Retina (tissue), 1 donor: ENCODE measurements around the gene DSE.

Experiments used
- DNase-seq: peaks from one replicate; pipeline ENCODE4 v3.0.0-alpha.2; 2016

The DSE gene

GRCh38 chr6:116450185-116450710 is 79.5 kb downstream of the DSE start:
- DNase-seq, result no peak

- no peak for DNase-seq
Observed at GRCh38 chr6:116450769-116451740, 80.3 kb downstream of the DSE start.

- no peak for DNase-seq
Observed at GRCh38 chr6:116451916-116452315, 81.2 kb downstream of the DSE start.

GRCh38 chr6:116452531-116452930 is 81.8 kb downstream of the DSE start:
- DNase-seq, result no peak

GRCh38 chr6:116456106-116456505 is 85.4 kb downstream of the DSE start:
- no peak for DNase-seq

GRCh38 chr6:116456927-116457326 is 86.2 kb downstream of the DSE start:
- no peak for DNase-seq

- DNase-seq, result no peak
Observed at GRCh38 chr6:116458264-116458663, 87.5 kb downstream of the DSE start.

GRCh38 chr6:116459927-116460326 is 89.2 kb downstream of the DSE start:
- no peak for DNase-seq

- DNase-seq, result no peak
Observed at GRCh38 chr6:116461331-116461931, 90.7 kb downstream of the DSE start, which contains the start of gene CALHM6. CALHM6 (plus strand) TSS chr6:116461375; CDS start chr6:116461930, 555 bp downstream.

GRCh38 chr6:116461932-116462885 is 91.5 kb downstream of the DSE start:
- DNase-seq, result peak; percentile 89

GRCh38 chr6:116463301-116463700 is 92.6 kb downstream of the DSE start:
- DNase-seq, result no peak

- no peak for DNase-seq
Observed at GRCh38 chr6:116465246-116465645, 94.5 kb downstream of the DSE start.

- no peak for DNase-seq
Observed at GRCh38 chr6:116467096-116467495, 96.3 kb downstream of the DSE start.

- DNase-seq, result no peak
Observed at GRCh38 chr6:116467514-116467913, 96.8 kb downstream of the DSE start.

- no peak for DNase-seq
Observed at GRCh38 chr6:116468293-116468692, 97.5 kb downstream of the DSE start.

GRCh38 chr6:116471531-116471930 is 100.8 kb downstream of the DSE start:
- no peak for DNase-seq

- no peak for DNase-seq
Observed at GRCh38 chr6:116472706-116473105, 102.0 kb downstream of the DSE start.

GRCh38 chr6:116475141-116475540 is 104.4 kb downstream of the DSE start:
- DNase-seq, result no peak

- no peak for DNase-seq
Observed at GRCh38 chr6:116476002-116476678, 105.4 kb downstream of the DSE start.

GRCh38 chr6:116482780-116483179 is 112.0 kb downstream of the DSE start:
- DNase-seq, result no peak

- no peak for DNase-seq
Observed at GRCh38 chr6:116483616-116484015, 112.9 kb downstream of the DSE start.

- no peak for DNase-seq
Observed at GRCh38 chr6:116485559-116486184, 114.9 kb downstream of the DSE start.
